IMR-90 (cell line): ENCODE results near the gene RBM42. TPM values are rescaled to one million over a fixed set of nuclear protein-coding genes. Genes with fewer than 3 reads are reported as not detected.

Experiments used
- ATAC-seq: fragments of 200-7000 bp; cut with Tn5 transposase; 2 replicates; pipeline ENCODE4 v1.9.1; 2020; ENCODE audit warnings: low read depth, mild to moderate bottlenecking, moderate library complexity
- BruUV-seq: library from RNA; stranded (reverse); fragments of 400-500 nt; replicated peaks from 2 replicates; lab custom pipeline; 2021; lab: Mats Ljungman, UMichigan
- CTCF ChIA-PET: fragments of 300-600 bp; formaldehyde crosslinking; extraction: SDS; loops from one replicate; lab custom pipeline; 2021; ENCODE audit warnings: antibody characterized with exemption; lab: Yijun Ruan, JAX
- POLR2A ChIA-PET: fragments of 300-600 bp; sonication (Branson Sonifier 250); formaldehyde crosslinking; loops from one replicate; lab custom pipeline; 2022; ENCODE audit warnings: antibody characterized with exemption; ENCODE audit not compliant: unreplicated experiment; lab: Charles Lee
- DNase-seq: peaks from one replicate; pipeline ENCODE4 v3.0.0; 2013
- H2AFZ ChIP-seq: replicated peaks from 2 replicates; pipeline ENCODE3; 2013; ENCODE audit warnings: low read length, mild to moderate bottlenecking; ENCODE audit not compliant: poor library complexity
- H2AK5ac ChIP-seq: 2 replicates; pipeline ENCODE4 v1.6.1; 2013; ENCODE audit warnings: low read depth, low read length, inconsistent platforms
- H2AK9ac ChIP-seq: replicated peaks from 2 replicates; pipeline ENCODE3; 2013; ENCODE audit warnings: mild to moderate bottlenecking, low read depth, low read length, moderate library complexity; ENCODE audit not compliant: poor library complexity
- H2BK120ac ChIP-seq: 2 replicates; pipeline ENCODE4 v1.6.1; 2013; ENCODE audit warnings: low read depth, low read length, inconsistent platforms
- H2BK15ac ChIP-seq: 3 replicates; pipeline ENCODE4 v1.6.1; 2013; ENCODE audit warnings: low read depth, low read length, inconsistent platforms
- H2BK20ac ChIP-seq: 2 replicates; pipeline ENCODE4 v1.6.1; 2013; ENCODE audit warnings: low read depth, mild to moderate bottlenecking, inconsistent platforms, low read length, moderate library complexity
- H2BK5ac ChIP-seq: 2 replicates; pipeline ENCODE4 v1.6.1; 2013; ENCODE audit warnings: mild to moderate bottlenecking, low read depth, low read length, inconsistent platforms; ENCODE audit not compliant: poor library complexity, severe bottlenecking
- H3K14ac ChIP-seq: replicated peaks from 2 replicates; pipeline ENCODE4 v1.6.1; 2013; ENCODE audit warnings: low read depth, low read length, inconsistent platforms
- H3K18ac ChIP-seq: 2 replicates; pipeline ENCODE4 v1.6.1; 2013; ENCODE audit warnings: low read depth, low read length, control low read depth
- H3K23ac ChIP-seq: 2 replicates; pipeline ENCODE4 v1.6.1; 2013; ENCODE audit warnings: low read depth, low read length, inconsistent platforms
- H3K27ac ChIP-seq: 2 replicates; pipeline ENCODE4 v1.5.1; 2013; ENCODE audit warnings: mild to moderate bottlenecking, control low read depth, low read length; ENCODE audit not compliant: insufficient read depth
- H3K27me3 ChIP-seq: 2 replicates; pipeline ENCODE4 v1.6.1; 2013; ENCODE audit warnings: low read length; ENCODE audit not compliant: control insufficient read depth, insufficient read depth
- H3K36me3 ChIP-seq: 2 replicates; pipeline ENCODE4 v1.6.1; 2013; ENCODE audit warnings: low read length, mixed read lengths; ENCODE audit not compliant: control insufficient read depth, insufficient read depth
- H3K4ac ChIP-seq: 2 replicates; pipeline ENCODE4 v1.6.1; 2013; ENCODE audit warnings: low read depth, low read length, inconsistent platforms
- H3K4me1 ChIP-seq: 2 replicates; pipeline ENCODE4 v1.6.1; 2013; ENCODE audit warnings: low read length, mixed read lengths; ENCODE audit not compliant: control insufficient read depth, insufficient read depth
- H3K4me2 ChIP-seq: 2 replicates; pipeline ENCODE4 v1.6.1; 2013; ENCODE audit warnings: low read depth, mild to moderate bottlenecking, control low read depth, low read length, moderate library complexity
- H3K4me3 ChIP-seq: 2 replicates; pipeline ENCODE4 v1.5.1; 2013; ENCODE audit warnings: low read depth, mild to moderate bottlenecking, control low read depth, low read length, moderate library complexity; ENCODE audit not compliant: insufficient read depth
- H3K56ac ChIP-seq: 2 replicates; pipeline ENCODE4 v1.6.1; 2013; ENCODE audit warnings: low read length, inconsistent platforms; ENCODE audit not compliant: insufficient read depth; ENCODE audit errors: extremely low read depth
- H3K79me1 ChIP-seq, 2 experiments: 2 replicates each; pipeline ENCODE4 v1.6.1; 2013; ENCODE audit warnings: low read length in 2 of 2, inconsistent platforms in 1 of 2, low read depth in 1 of 2
- H3K9ac ChIP-seq: 2 replicates; pipeline ENCODE4 v1.6.1; 2013; ENCODE audit warnings: low read depth, low read length, control low read depth
- H3K9me1 ChIP-seq: 2 replicates; pipeline ENCODE4 v1.6.1; 2013; ENCODE audit warnings: low read length, inconsistent platforms; ENCODE audit not compliant: insufficient read depth
- H3K9me3 ChIP-seq: 2 replicates; pipeline ENCODE4 v1.6.1; 2013; ENCODE audit warnings: low read length; ENCODE audit not compliant: control insufficient read depth, insufficient read depth
- H4K20me1 ChIP-seq: 2 replicates; pipeline ENCODE4 v1.6.1; 2013; ENCODE audit warnings: low read length, inconsistent platforms; ENCODE audit not compliant: insufficient read depth
- H4K5ac ChIP-seq: 2 replicates; pipeline ENCODE4 v1.6.1; 2013; ENCODE audit warnings: mild to moderate bottlenecking, low read depth, low read length, control low read depth
- H4K8ac ChIP-seq, 2 experiments: 2 replicates each; pipeline ENCODE4 v1.6.1; 2013; ENCODE audit warnings: low read depth in 2 of 2, low read length in 2 of 2, control low read depth in 1 of 2, inconsistent platforms in 1 of 2
- H4K91ac ChIP-seq: 2 replicates; pipeline ENCODE4 v1.6.1; 2013; ENCODE audit warnings: low read depth, low read length, inconsistent platforms; ENCODE audit not compliant: insufficient read depth
- BHLHE40 ChIP-seq: fragments of 150-350 bp; IDR thresholded peaks from 2 replicates; pipeline ENCODE4 v1.6.1; 2016; ENCODE audit warnings: mild to moderate bottlenecking, low read depth, low read length
- CEBPB ChIP-seq: IDR thresholded peaks from 2 replicates; pipeline ENCODE4 v1.6.1; 2012; ENCODE audit warnings: low read depth, low read length, improper control_type of control experiment
- CHD1 ChIP-seq: IDR thresholded peaks from 2 replicates; pipeline ENCODE4 v1.6.1; 2012; ENCODE audit warnings: low read depth, low read length, improper control_type of control experiment
- CTCF ChIP-seq: conservative IDR thresholded peaks from 2 replicates; pipeline ENCODE4 v1.5.1; 2012; ENCODE audit warnings: mild to moderate bottlenecking, low read depth, low read length, improper control_type of control experiment
- ELK1 ChIP-seq: fragments of 150-350 bp; IDR thresholded peaks from 2 replicates; pipeline ENCODE4 v1.6.1; 2016; ENCODE audit warnings: low read depth, mild to moderate bottlenecking, low read length, moderate library complexity, borderline replicate concordance
- FOS ChIP-seq: fragments of 150-350 bp; IDR thresholded peaks from 2 replicates; pipeline ENCODE4 v1.6.1; 2016; ENCODE audit warnings: low read depth, low read length
- MAFK ChIP-seq: IDR thresholded peaks from 2 replicates; pipeline ENCODE4 v1.6.1; 2012; ENCODE audit warnings: low read depth, low read length, improper control_type of control experiment
- MAZ ChIP-seq: IDR thresholded peaks from 2 replicates; pipeline ENCODE4 v1.6.1; 2012; ENCODE audit warnings: low read depth, mild to moderate bottlenecking, low read length, improper control_type of control experiment, moderate library complexity, borderline replicate concordance
- MXI1 ChIP-seq: IDR thresholded peaks from 2 replicates; pipeline ENCODE4 v1.6.1; 2012; ENCODE audit warnings: low read depth, mild to moderate bottlenecking, low read length, moderate library complexity, borderline replicate concordance
- NFE2L2 ChIP-seq: fragments of 150-350 bp; IDR thresholded peaks from 2 replicates; pipeline ENCODE4 v1.6.1; 2016; ENCODE audit warnings: low read depth, mild to moderate bottlenecking, low read length
- POLR2A ChIP-seq: IDR thresholded peaks from 2 replicates; pipeline ENCODE4 v1.6.1; 2012; ENCODE audit warnings: mild to moderate bottlenecking, low read depth, low read length
- RAD21 ChIP-seq: IDR thresholded peaks from 2 replicates; pipeline ENCODE4 v1.6.1; 2012; ENCODE audit warnings: low read length, improper control_type of control experiment
- RCOR1 ChIP-seq: IDR thresholded peaks from 2 replicates; pipeline ENCODE4 v1.6.1; 2012; ENCODE audit warnings: mild to moderate bottlenecking, low read length, improper control_type of control experiment; ENCODE audit not compliant: insufficient replicate concordance
- RFX5 ChIP-seq: IDR thresholded peaks from 2 replicates; pipeline ENCODE4 v1.8.0; 2012; ENCODE audit warnings: low read depth, mild to moderate bottlenecking, low read length, moderate library complexity
- SMC3 ChIP-seq: fragments of 150-350 bp; IDR thresholded peaks from 2 replicates; pipeline ENCODE4 v1.6.1; 2016; ENCODE audit warnings: low read depth, mild to moderate bottlenecking, antibody characterized with exemption, low read length, moderate library complexity
- USF2 ChIP-seq: fragments of 150-350 bp; IDR thresholded peaks from 2 replicates; pipeline ENCODE4 v1.6.1; 2017; ENCODE audit warnings: mild to moderate bottlenecking, antibody characterized with exemption, low read length, low read depth
- WGBS, 2 experiments: methylation state at CpG; one replicate each; pipeline versions ENCODE4 v1.1.5 to v1.1.7; 2013; ENCODE audit warnings: missing lambda C conversion rate in 2 of 2; ENCODE audit not compliant: insufficient read length in 1 of 2; ENCODE audit errors: extremely low coverage in 2 of 2; 5-methylcytosine and 5-hydroxymethylcytosine counted together
- dilution Hi-C: fragments of 300-500 bp; cut with HindIII; formaldehyde crosslinking; loops from one replicate; pipeline ENCODE4 v1.14.3; 2018; ENCODE audit warnings: low sequenced_read_pairs; ENCODE audit not compliant: unreplicated experiment
- in situ Hi-C: fragments of 300-500 bp; cut with MboI; formaldehyde crosslinking; loops from 3 replicates; pipeline ENCODE4 v1.14.3; 2019; ENCODE audit warnings: low sequenced_read_pairs, inconsistent platforms, mixed read lengths
- intact Hi-C: fragments of 100-400 bp; cut with micrococcal nuclease; formaldehyde crosslinking; loops from 2 replicates; pipeline ENCODE4 v1.10.0; 2022
- polyA plus RNA-seq, 3 experiments: library from polyadenylated mRNA; depleted of rRNA; stranded (reverse); fragments of >200 nt; gene quantifications; 2 replicates each; pipeline ENCODE4 v1.2.3, GENCODE V29; 2012; ENCODE audit warnings: low replicate concordance in 1 of 3
- total RNA-seq: library from RNA; depleted of rRNA; stranded (reverse); fragments of >200 nt; gene quantifications from 2 replicates; pipeline ENCODE4 v1.2.3, GENCODE V29; 2012

The RBM42 gene
- total and polyA plus RNA-seq, 2 of the 4 experiments (the other 2 are of a cell fraction) = 19.0 to 41.5 TPM

GRCh38 chr19:35592226-35592625, 36.6 kb upstream of the RBM42 start:
- Histone ChIP-seq H3K27me3 (peaks cover 4% of the 10 kb centered on the region; the same call in 1 of the 2 replicates), H3K9ac (no peak overlapping the region), H3K9me3 (no peaks in the 10 kb centered on the region), H3K4me2 (no peak overlapping the region), H4K8ac (no peak overlapping the region), H3K36me3 (no peaks in the 10 kb centered on the region), H4K5ac (no peak overlapping the region), H4K20me1 (no peaks in the 10 kb centered on the region), H3K56ac (no peak overlapping the region), H3K4me3 (no peak overlapping the region), H4K91ac (no peak overlapping the region), H2BK120ac (no peak overlapping the region), H3K4me1 (no peaks in the 10 kb centered on the region), H3K23ac (no peak overlapping the region), H2BK5ac (no peak overlapping the region), H2AK9ac (no peak overlapping the region), H3K18ac (no peak overlapping the region), H3K9me1 (no peaks in the 10 kb centered on the region), H3K14ac (no peak overlapping the region), H3K4ac (no peak overlapping the region), H3K27ac (no peak overlapping the region), H2BK15ac (no peak overlapping the region), H2AFZ (peak overlapping the region; percentile 11), H2AK5ac (no peak overlapping the region), H2BK20ac (no peak overlapping the region), H3K79me1 (no peaks in the 10 kb centered on the region)
- WGBS, 2 experiments = 11% methylated on average over 4 of the region's 8 CpGs; no CpG with 5 or more reads in 1 of the 2 experiments
- dilution Hi-C loops = no loop called here
- CTCF ChIA-PET = interaction anchor here (0.6 to 1.3 kb wide), 3 partner anchors 12 to 82 kb away, joined by 3 read pairs; no protein-coding TSS in a partner anchor
- TF ChIP-seq USF2 (no peak), MXI1 (no peak), CTCF (peak; percentile 55), MAFK (no peak), CHD1 (no peak), BHLHE40 (no peak), RFX5 (no peak), ELK1 (no peak), NFE2L2 (no peak), FOS (no peak), POLR2A (no peak), CEBPB (no peak), MAZ (no peak), SMC3 (peak; percentile 42), RAD21 (peak; percentile 62), RCOR1 (no peak)
- in situ Hi-C loops = loop anchor here (25.0 kb wide), 1 partner anchor 255 kb away; the partner anchor contains the start of genes CD22 and FFAR1
- ATAC-seq (peak; percentile 35; the same call in 1 of the 2 replicates), DNase-seq (peak; percentile 37)
- POLR2A ChIA-PET = no interaction called here
- BruUV-seq = no TSS peak
- intact Hi-C loops = no loop called here
